HCT116 (cell line): ENCODE results near the gene TREM2. TPM values are rescaled to one million over a fixed set of nuclear protein-coding genes. Genes with fewer than 3 reads are reported as not detected.

Source experiments
- ATAC-seq: fragments of 200-7000 bp; cut with Tn5 transposase; 2 replicates; pipeline ENCODE4 v1.9.1; 2020; ENCODE audit warnings: mild to moderate bottlenecking, moderate library complexity
- BruUV-seq: library from RNA; stranded (reverse); fragments of 400-500 nt; replicated peaks from 2 replicates; lab custom pipeline; 2021; lab: Mats Ljungman, UMichigan
- CTCF ChIA-PET: fragments of 300-600 bp; sonication (Branson Sonifier 250); formaldehyde crosslinking; loops from one replicate; lab custom pipeline; 2021; ENCODE audit warnings: antibody characterized with exemption; lab: Charles Lee
- POLR2A ChIA-PET: fragments of 300-600, 350-600 bp; sonication (Branson Sonifier 250); formaldehyde crosslinking; loops from one replicate; lab custom pipeline; 2021; ENCODE audit warnings: antibody characterized with exemption; lab: Charles Lee
- RAD21 ChIA-PET, 2 experiments: fragments of 300-600 bp; sonication (Branson Sonifier 250); formaldehyde crosslinking; loops; one replicate each; lab custom pipeline; 2023; ENCODE audit warnings: low total read pairs in 2 of 2; ENCODE audit not compliant: uncharacterized antibody in 2 of 2, unreplicated experiment in 2 of 2, low non-redundant PET in 1 of 2; lab: Charles Lee
- DNase-seq: peaks from one replicate; pipeline ENCODE4 v3.0.0-alpha.2; 2010; ENCODE audit warnings: low read depth, low spot score
- H2AFZ ChIP-seq: fragments of 200-600 bp; shearing (Covaris generic), sonication (generic); 2 replicates; pipeline ENCODE4 v1.6.1; 2017; ENCODE audit warnings: low read depth, mixed run types, mixed read lengths, antibody characterized with exemption, low read length; ENCODE audit not compliant: poor library complexity, severe bottlenecking
- H3K27ac ChIP-seq: 2 replicates; pipeline ENCODE4 v1.5.1; 2012; ENCODE audit warnings: low read depth, low read length
- H3K27me3 ChIP-seq: fragments of 200-600 bp; sonication (generic); 2 replicates; pipeline ENCODE4 v1.6.1; 2016; ENCODE audit warnings: mixed run types, low read length, mixed read lengths; ENCODE audit not compliant: insufficient read depth
- H3K36me3 ChIP-seq, 2 experiments: fragments of 200-500 bp in 1 of 2; fragments of 200-600 bp in 1 of 2; sonication (Bioruptor generic) in 1 of 2; sonication (generic) in 1 of 2; 2 replicates each; pipeline versions ENCODE4 v1.5.1 to v1.6.1; 2014 to 2016; ENCODE audit warnings: low read length in 2 of 2, inconsistent platforms in 1 of 2, mixed read lengths in 1 of 2, mixed run types in 1 of 2; ENCODE audit not compliant: insufficient read depth in 2 of 2, control insufficient read depth in 1 of 2
- H3K4me1 ChIP-seq, 2 experiments: fragments of 200-600 bp in 1 of 2; sonication (generic) in 1 of 2; 2 replicates each; pipeline versions ENCODE4 v1.5.1 to v1.6.1; 2012 to 2017; ENCODE audit warnings: low read length in 2 of 2, inconsistent platforms in 1 of 2, mild to moderate bottlenecking in 1 of 2, mixed read lengths in 1 of 2, mixed run types in 1 of 2, moderate library complexity in 1 of 2; ENCODE audit not compliant: insufficient read depth in 2 of 2, control insufficient read depth in 1 of 2
- H3K4me2 ChIP-seq: fragments of 200-600 bp; sonication (generic); 2 replicates; pipeline ENCODE4 v1.6.1; 2017; ENCODE audit warnings: mixed run types, low read length, mixed read lengths
- H3K4me3 ChIP-seq, 2 experiments: fragments of 200-600 bp in 1 of 2; sonication (generic) in 1 of 2; replicated peaks in 1 of 2; 2 replicates each; pipeline ENCODE4 v1.5.1; 2011 to 2016; ENCODE audit warnings: low read length in 2 of 2, control low read depth in 1 of 2, low read depth in 1 of 2, mild to moderate bottlenecking in 1 of 2, mixed read lengths in 1 of 2, mixed run types in 1 of 2
- H3K79me2 ChIP-seq: fragments of 200-600 bp; sonication (generic); 2 replicates; pipeline ENCODE4 v1.6.1; 2017; ENCODE audit warnings: mild to moderate bottlenecking, mixed run types, low read length, moderate library complexity, mixed read lengths; ENCODE audit not compliant: insufficient read depth
- H3K9ac ChIP-seq: fragments of 200-600 bp; sonication (generic); 2 replicates; pipeline ENCODE4 v1.6.1; 2016; ENCODE audit warnings: low read length, mixed read lengths
- H3K9me2 ChIP-seq: fragments of 200-600 bp; sonication (generic), shearing (Covaris generic); 2 replicates; pipeline ENCODE4 v1.6.1; 2017; ENCODE audit warnings: mixed run types, mild to moderate bottlenecking, moderate library complexity; ENCODE audit not compliant: insufficient read depth
- H3K9me3 ChIP-seq, 2 experiments: fragments of 200-500 bp in 1 of 2; fragments of 200-600 bp in 1 of 2; sonication (Bioruptor generic) in 1 of 2; sonication (generic) in 1 of 2; 2 replicates each; pipeline ENCODE4 v1.6.1; 2014 to 2017; ENCODE audit warnings: low read length in 2 of 2, mixed read lengths in 2 of 2, inconsistent platforms in 1 of 2, low read depth in 1 of 2, mild to moderate bottlenecking in 1 of 2, mixed run types in 1 of 2, moderate library complexity in 1 of 2; ENCODE audit not compliant: control insufficient read depth in 1 of 2, insufficient read depth in 1 of 2
- H4K20me1 ChIP-seq: fragments of 200-600 bp; sonication (generic), shearing (Covaris generic); 2 replicates; pipeline ENCODE4 v1.6.1; 2017; ENCODE audit warnings: mixed run types, mild to moderate bottlenecking, moderate library complexity; ENCODE audit not compliant: insufficient read depth
- CBX3 ChIP-seq: IDR thresholded peaks from 2 replicates; pipeline ENCODE4 v1.6.1; 2012; ENCODE audit warnings: low read depth
- CEBPB ChIP-seq: IDR thresholded peaks from 2 replicates; pipeline ENCODE4 v1.6.1; 2012; ENCODE audit warnings: low read depth
- EGR1 ChIP-seq: IDR thresholded peaks from 2 replicates; pipeline ENCODE4 v1.6.1; 2012; ENCODE audit warnings: low read depth
- EZH2 ChIP-seq: fragments of 200-600 bp; sonication (generic); IDR thresholded peaks from 2 replicates; pipeline ENCODE4 v1.6.1; 2017; ENCODE audit warnings: antibody characterized with exemption, mixed run types
- EZH2phosphoT487 ChIP-seq: fragments of 200-600 bp; IDR thresholded peaks from 2 replicates; pipeline ENCODE4 v1.6.1; 2018; ENCODE audit warnings: antibody characterized with exemption, borderline replicate concordance
- FOSL1 ChIP-seq: IDR thresholded peaks from 2 replicates; pipeline ENCODE4 v1.6.1; 2012; ENCODE audit warnings: low read depth
- JUND ChIP-seq: IDR thresholded peaks from 2 replicates; pipeline ENCODE4 v1.6.1; 2012
- POLR2A ChIP-seq: IDR thresholded peaks from 2 replicates; pipeline ENCODE4 v1.7.0; 2011; ENCODE audit warnings: borderline replicate concordance; ENCODE audit not compliant: insufficient read depth, insufficient read length; ENCODE audit errors: extremely low read depth
- POLR2AphosphoS5 ChIP-seq: IDR thresholded peaks from 2 replicates; pipeline ENCODE4 v1.6.1; 2011; ENCODE audit warnings: mild to moderate bottlenecking, low read depth, low read length, moderate library complexity
- RAD21 ChIP-seq: IDR thresholded peaks from 2 replicates; pipeline ENCODE4 v1.6.1; 2012; ENCODE audit warnings: low read depth, mild to moderate bottlenecking
- SIN3A ChIP-seq: IDR thresholded peaks from 2 replicates; pipeline ENCODE4 v1.6.1; 2012; ENCODE audit warnings: low read depth
- SP1 ChIP-seq: IDR thresholded peaks from 2 replicates; pipeline ENCODE4 v1.6.1; 2012; ENCODE audit warnings: low read depth
- SRF ChIP-seq: IDR thresholded peaks from 2 replicates; pipeline ENCODE4 v1.6.1; 2012; ENCODE audit warnings: low read depth
- YY1 ChIP-seq: IDR thresholded peaks from 2 replicates; pipeline ENCODE4 v1.6.1; 2011; ENCODE audit warnings: low read length, low read depth, moderate library complexity, mild to moderate bottlenecking; ENCODE audit not compliant: insufficient replicate concordance; ENCODE audit errors: extremely low read depth
- ZNF274 ChIP-seq: fragments of 200-500 bp; sonication (Bioruptor generic); IDR thresholded peaks from 2 replicates; pipeline ENCODE4 v1.6.1; 2014; ENCODE audit warnings: mild to moderate bottlenecking, low read depth, low read length, inconsistent platforms
- intact Hi-C: fragments of 100-400 bp; cut with micrococcal nuclease; formaldehyde crosslinking; loops from 2 replicates; pipeline ENCODE4 v1.10.0; 2022
- total RNA-seq: library from RNA; stranded (reverse); gene quantifications from one replicate; pipeline ENCODE4 v1.2.1, GENCODE V29; 2021; ENCODE audit not compliant: unreplicated experiment
- TF ChIP-seq, protein P1 (sequence below): IDR thresholded peaks from 2 replicates; pipeline ENCODE4 v1.6.1; 2011; ENCODE audit warnings: mild to moderate bottlenecking, low read length, moderate library complexity; ENCODE audit not compliant: insufficient replicate concordance; ENCODE audit errors: extremely low read depth
- TF ChIP-seq, protein P2 (sequence below), 3 experiments: fragments of 200-600 bp in 1 of 3; sonication (generic) in 1 of 3; IDR thresholded peaks in 2 of 3; conservative IDR thresholded peaks in 1 of 3; 2 replicates each; pipeline ENCODE4 v1.5.1; 2012 to 2017; ENCODE audit warnings: low read depth in 2 of 3, low read length in 2 of 3, antibody characterized with exemption in 1 of 3, borderline replicate concordance in 1 of 3, control low read depth in 1 of 3, mild to moderate bottlenecking in 1 of 3, mixed read lengths in 1 of 3, mixed run types in 1 of 3, moderate library complexity in 1 of 3; ENCODE audit not compliant: insufficient read depth in 1 of 3
- TF ChIP-seq, protein P3 (sequence below): IDR thresholded peaks from 2 replicates; pipeline ENCODE4 v1.6.1; 2012; ENCODE audit warnings: low read depth
- TF ChIP-seq, protein P4 (sequence below): IDR thresholded peaks from 2 replicates; pipeline ENCODE4 v1.6.1; 2012

TREM2 gene
- total RNA-seq, 1 experiment from 2014 or later, result not detected

DNA sequence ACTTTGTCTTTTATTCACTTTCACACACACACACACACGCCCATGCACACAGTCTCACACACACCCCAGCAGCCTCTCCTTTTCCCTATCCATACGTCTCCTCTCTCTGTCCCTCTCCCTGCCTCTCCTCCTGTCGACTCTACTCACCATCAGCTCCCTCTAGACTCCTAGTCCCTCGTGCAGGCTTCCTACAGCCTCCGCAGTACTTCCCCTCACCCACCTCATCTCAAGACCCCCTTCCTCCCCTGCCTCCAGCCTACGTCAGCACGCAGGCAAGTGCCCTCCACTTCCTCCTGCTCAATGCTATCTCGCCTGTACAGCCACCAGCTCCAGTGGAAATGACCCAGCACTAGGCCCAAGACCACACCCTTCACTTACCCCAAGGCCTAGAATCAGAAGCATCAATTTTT lies 38.9 kb upstream of the TREM2 start:
- DNase-seq (no peak), ATAC-seq (no peak)
- intact Hi-C loops, result no loop called here
- H3K4me2 ChIP-seq, result no peak overlapping the region
- H3K9ac ChIP-seq, result no peak overlapping the region
- ChIA-PET RAD21 (no interaction called here), CTCF (no interaction called here), POLR2A (no interaction called here)
- no peaks in the 10 kb centered on the region for H3K9me2 ChIP-seq
- H3K27ac ChIP-seq, result no peak overlapping the region
- H3K36me3 ChIP-seq, result no peaks in the 10 kb centered on the region
- TF ChIP-seq CBX3 (no peak), EZH2phosphoT487 (no peak), POLR2A (no peak), CEBPB (no peak), POLR2AphosphoS5 (no peak), SIN3A (no peak), EGR1 (no peak), ZNF274 (no peak), JUND (no peak), FOSL1 (no peak), YY1 (no peak), SRF (no peak), RAD21 (no peak), EZH2 (no peak), SP1 (no peak)
- TF ChIP-seq, protein P1, sequence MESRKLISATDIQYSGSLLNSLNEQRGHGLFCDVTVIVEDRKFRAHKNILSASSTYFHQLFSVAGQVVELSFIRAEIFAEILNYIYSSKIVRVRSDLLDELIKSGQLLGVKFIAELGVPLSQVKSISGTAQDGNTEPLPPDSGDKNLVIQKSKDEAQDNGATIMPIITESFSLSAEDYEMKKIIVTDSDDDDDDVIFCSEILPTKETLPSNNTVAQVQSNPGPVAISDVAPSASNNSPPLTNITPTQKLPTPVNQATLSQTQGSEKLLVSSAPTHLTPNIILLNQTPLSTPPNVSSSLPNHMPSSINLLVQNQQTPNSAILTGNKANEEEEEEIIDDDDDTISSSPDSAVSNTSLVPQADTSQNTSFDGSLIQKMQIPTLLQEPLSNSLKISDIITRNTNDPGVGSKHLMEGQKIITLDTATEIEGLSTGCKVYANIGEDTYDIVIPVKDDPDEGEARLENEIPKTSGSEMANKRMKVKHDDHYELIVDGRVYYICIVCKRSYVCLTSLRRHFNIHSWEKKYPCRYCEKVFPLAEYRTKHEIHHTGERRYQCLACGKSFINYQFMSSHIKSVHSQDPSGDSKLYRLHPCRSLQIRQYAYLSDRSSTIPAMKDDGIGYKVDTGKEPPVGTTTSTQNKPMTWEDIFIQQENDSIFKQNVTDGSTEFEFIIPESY, result no peak
- TF ChIP-seq, protein P2, sequence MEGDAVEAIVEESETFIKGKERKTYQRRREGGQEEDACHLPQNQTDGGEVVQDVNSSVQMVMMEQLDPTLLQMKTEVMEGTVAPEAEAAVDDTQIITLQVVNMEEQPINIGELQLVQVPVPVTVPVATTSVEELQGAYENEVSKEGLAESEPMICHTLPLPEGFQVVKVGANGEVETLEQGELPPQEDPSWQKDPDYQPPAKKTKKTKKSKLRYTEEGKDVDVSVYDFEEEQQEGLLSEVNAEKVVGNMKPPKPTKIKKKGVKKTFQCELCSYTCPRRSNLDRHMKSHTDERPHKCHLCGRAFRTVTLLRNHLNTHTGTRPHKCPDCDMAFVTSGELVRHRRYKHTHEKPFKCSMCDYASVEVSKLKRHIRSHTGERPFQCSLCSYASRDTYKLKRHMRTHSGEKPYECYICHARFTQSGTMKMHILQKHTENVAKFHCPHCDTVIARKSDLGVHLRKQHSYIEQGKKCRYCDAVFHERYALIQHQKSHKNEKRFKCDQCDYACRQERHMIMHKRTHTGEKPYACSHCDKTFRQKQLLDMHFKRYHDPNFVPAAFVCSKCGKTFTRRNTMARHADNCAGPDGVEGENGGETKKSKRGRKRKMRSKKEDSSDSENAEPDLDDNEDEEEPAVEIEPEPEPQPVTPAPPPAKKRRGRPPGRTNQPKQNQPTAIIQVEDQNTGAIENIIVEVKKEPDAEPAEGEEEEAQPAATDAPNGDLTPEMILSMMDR (IDR thresholded peaks at IDR 0.05 in 2 of 3, conservative IDR thresholded peaks at IDR 0.05 in 1 of 3; ENCODE audit: borderline replicate concordance in 1 of 3, insufficient read depth in 1 of 3, low read depth in 2 of 3, low read length in 2 of 3), result no peak
- TF ChIP-seq, protein P3, sequence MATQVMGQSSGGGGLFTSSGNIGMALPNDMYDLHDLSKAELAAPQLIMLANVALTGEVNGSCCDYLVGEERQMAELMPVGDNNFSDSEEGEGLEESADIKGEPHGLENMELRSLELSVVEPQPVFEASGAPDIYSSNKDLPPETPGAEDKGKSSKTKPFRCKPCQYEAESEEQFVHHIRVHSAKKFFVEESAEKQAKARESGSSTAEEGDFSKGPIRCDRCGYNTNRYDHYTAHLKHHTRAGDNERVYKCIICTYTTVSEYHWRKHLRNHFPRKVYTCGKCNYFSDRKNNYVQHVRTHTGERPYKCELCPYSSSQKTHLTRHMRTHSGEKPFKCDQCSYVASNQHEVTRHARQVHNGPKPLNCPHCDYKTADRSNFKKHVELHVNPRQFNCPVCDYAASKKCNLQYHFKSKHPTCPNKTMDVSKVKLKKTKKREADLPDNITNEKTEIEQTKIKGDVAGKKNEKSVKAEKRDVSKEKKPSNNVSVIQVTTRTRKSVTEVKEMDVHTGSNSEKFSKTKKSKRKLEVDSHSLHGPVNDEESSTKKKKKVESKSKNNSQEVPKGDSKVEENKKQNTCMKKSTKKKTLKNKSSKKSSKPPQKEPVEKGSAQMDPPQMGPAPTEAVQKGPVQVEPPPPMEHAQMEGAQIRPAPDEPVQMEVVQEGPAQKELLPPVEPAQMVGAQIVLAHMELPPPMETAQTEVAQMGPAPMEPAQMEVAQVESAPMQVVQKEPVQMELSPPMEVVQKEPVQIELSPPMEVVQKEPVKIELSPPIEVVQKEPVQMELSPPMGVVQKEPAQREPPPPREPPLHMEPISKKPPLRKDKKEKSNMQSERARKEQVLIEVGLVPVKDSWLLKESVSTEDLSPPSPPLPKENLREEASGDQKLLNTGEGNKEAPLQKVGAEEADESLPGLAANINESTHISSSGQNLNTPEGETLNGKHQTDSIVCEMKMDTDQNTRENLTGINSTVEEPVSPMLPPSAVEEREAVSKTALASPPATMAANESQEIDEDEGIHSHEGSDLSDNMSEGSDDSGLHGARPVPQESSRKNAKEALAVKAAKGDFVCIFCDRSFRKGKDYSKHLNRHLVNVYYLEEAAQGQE, result no peak
- TF ChIP-seq, protein P4, sequence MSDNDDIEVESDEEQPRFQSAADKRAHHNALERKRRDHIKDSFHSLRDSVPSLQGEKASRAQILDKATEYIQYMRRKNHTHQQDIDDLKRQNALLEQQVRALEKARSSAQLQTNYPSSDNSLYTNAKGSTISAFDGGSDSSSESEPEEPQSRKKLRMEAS, result no peak
- no peak overlapping the region for H2AFZ ChIP-seq
- H3K4me3 ChIP-seq, result no peak overlapping the region
- H3K27me3 ChIP-seq, result peaks cover 16% of the 10 kb centered on the region
- BruUV-seq, result no TSS peak
- no peaks in the 10 kb centered on the region for H3K4me1 ChIP-seq
- no peaks in the 10 kb centered on the region for H3K79me2 ChIP-seq
- H3K9me3 ChIP-seq, result no peaks in the 10 kb centered on the region
- no peaks in the 10 kb centered on the region for H4K20me1 ChIP-seq
